ENCODE measurements around the gene OXGR1. TPM values are rescaled to one million over a fixed set of nuclear protein-coding genes. Genes with fewer than 3 reads are reported as not detected.

The OXGR1 gene
- total RNA-seq, 2 donors from 2014 or later = 1.3 to 2.1 TPM

GRCh38 chr13:97003071-97003470 lies 8.8 kb upstream of the OXGR1 start:
- Histone ChIP-seq H3K27ac (no peak overlapping the region), H3K27me3 (no peaks in the 10 kb centered on the region), H3K9ac (ENCODE audit: low read depth in 2 of 2, low read length in 2 of 2) (no peak overlapping the region), H3K4me1 (no peaks in the 10 kb centered on the region), H3K36me3 (no peaks in the 10 kb centered on the region), H3K9me3 (no peaks in the 10 kb centered on the region), H3K4me3 (no peak overlapping the region)
- intact Hi-C loops (cut with DNase I) = no loop called here
- no peak for DNase-seq
- TF ChIP-seq CTCF (IDR thresholded peaks at IDR 0.05) = no peak

DNA sequence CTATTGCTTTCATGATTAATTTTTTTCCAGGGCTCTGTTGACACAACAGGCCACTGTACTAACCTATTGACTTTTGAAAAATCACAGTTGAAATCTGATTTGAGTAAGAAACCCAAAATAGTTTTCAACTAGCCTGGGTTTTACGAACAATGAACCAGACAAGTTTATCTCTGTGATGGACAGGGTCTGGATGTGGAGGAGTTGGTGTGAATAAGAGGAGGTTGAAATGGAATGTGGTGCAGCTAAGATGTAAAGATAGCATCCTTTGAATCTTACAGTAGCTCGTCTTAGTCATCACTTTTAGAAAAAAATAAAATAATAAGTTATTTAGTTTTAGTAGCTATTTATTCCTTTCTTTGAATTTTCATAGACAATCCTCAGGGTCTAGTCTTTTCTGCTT lies 8.3 kb upstream of the OXGR1 start:
- Histone ChIP-seq H3K4me1 (no peaks in the 10 kb centered on the region), H3K4me3 (no peak overlapping the region), H3K27ac (no peak overlapping the region), H3K36me3 (no peaks in the 10 kb centered on the region), H3K9ac (ENCODE audit: low read depth in 2 of 2, low read length in 2 of 2) (no peak overlapping the region), H3K9me3 (no peaks in the 10 kb centered on the region), H3K27me3 (no peaks in the 10 kb centered on the region)
- intact Hi-C loops (cut with DNase I) = no loop called here
- no peak for DNase-seq
- no peak for TF ChIP-seq CTCF (IDR thresholded peaks at IDR 0.05)

GRCh38 chr13:97001636-97002035 lies 7.4 kb upstream of the OXGR1 start:
- Histone ChIP-seq H3K9me3 (no peaks in the 10 kb centered on the region), H3K4me3 (no peak overlapping the region), H3K9ac (ENCODE audit: low read depth in 2 of 2, low read length in 2 of 2) (no peak overlapping the region), H3K27ac (no peak overlapping the region), H3K36me3 (no peaks in the 10 kb centered on the region), H3K27me3 (no peaks in the 10 kb centered on the region), H3K4me1 (no peaks in the 10 kb centered on the region)
- DNase-seq = no peak
- intact Hi-C loops (cut with DNase I) = no loop called here
- no peak for TF ChIP-seq CTCF (IDR thresholded peaks at IDR 0.05)

GRCh38 chr13:97000295-97000925 lies 6.1 kb upstream of the OXGR1 start:
- no peak for TF ChIP-seq CTCF (IDR thresholded peaks at IDR 0.05)
- intact Hi-C loops (cut with DNase I) = no loop called here
- Histone ChIP-seq H3K27me3 (no peaks in the 10 kb centered on the region), H3K27ac (no peak overlapping the region), H3K36me3 (no peaks in the 10 kb centered on the region), H3K9me3 (no peaks in the 10 kb centered on the region), H3K9ac (ENCODE audit: low read depth in 2 of 2, low read length in 2 of 2) (no peak overlapping the region), H3K4me1 (no peaks in the 10 kb centered on the region), H3K4me3 (no peak overlapping the region)
- DNase-seq = no peak

DNA sequence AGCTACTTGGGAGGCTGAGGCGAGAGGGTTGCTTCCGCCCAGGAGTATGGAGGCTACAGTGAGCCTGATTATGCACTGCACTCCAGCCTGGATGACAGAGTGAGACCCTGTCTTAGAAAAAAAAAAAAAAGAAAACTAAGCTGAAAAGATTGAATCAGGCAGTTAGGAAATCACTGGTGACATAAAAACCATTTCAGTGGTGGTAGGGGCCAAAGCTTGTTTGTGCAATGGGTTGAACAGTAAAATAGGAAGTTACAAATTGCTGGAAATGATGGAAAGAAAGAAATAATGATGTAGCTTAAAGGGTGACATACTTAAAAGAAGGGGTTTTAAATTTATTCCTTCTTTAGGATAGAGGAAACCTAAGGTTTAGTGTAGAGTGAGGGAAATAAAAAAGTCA lies 4.8 kb upstream of the OXGR1 start:
- intact Hi-C loops (cut with DNase I) = no loop called here
- Histone ChIP-seq H3K36me3 (no peaks in the 10 kb centered on the region), H3K4me1 (no peaks in the 10 kb centered on the region), H3K27me3 (no peaks in the 10 kb centered on the region), H3K9me3 (no peaks in the 10 kb centered on the region), H3K9ac (ENCODE audit: low read depth in 2 of 2, low read length in 2 of 2) (no peak overlapping the region), H3K27ac (no peak overlapping the region), H3K4me3 (no peak overlapping the region)
- DNase-seq = no peak
- no peak for TF ChIP-seq CTCF (IDR thresholded peaks at IDR 0.05)
